DOHH2 (cell line): Measurements from ENCODE around the gene RNF17.

ENCODE experiments used
- EZH2phosphoT487 ChIP-seq: fragments of 200-600 bp; sonication (generic); IDR thresholded peaks from 2 replicates; pipeline ENCODE4 v1.6.1; 2017; ENCODE audit warnings: borderline replicate concordance, mild to moderate bottlenecking, antibody characterized with exemption, low read length, moderate library complexity, mixed read lengths
- TF ChIP-seq, protein P1 (sequence below): fragments of 200-600 bp; sonication (generic); IDR thresholded peaks from one replicate; pipeline ENCODE4 v1.5.1; 2014; ENCODE audit warnings: antibody characterized with exemption, mild to moderate bottlenecking, low read depth, low read length; ENCODE audit not compliant: poor library complexity, severe bottlenecking

DNA sequence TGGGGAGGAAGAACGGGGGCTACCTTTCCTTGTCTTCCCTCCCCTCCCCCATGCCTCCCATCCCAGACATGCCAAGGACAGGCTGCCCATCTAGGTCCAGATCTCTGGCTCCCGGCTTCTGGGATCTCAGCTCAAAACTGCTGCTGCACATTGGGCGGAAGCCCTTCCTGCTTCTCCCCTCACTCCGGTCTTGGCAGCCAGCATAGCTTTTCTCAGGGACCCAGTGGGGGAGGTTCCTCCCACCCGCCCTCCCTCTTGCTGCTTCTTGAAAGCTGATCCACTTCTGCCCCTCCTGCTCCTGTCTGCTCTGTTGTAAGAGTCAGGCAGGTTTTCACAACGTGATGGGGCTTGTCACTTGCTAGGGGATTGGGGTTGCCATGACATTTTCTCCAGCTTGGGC lies 21.7 kb upstream of the RNF17 start:
- TF ChIP-seq, protein P1, sequence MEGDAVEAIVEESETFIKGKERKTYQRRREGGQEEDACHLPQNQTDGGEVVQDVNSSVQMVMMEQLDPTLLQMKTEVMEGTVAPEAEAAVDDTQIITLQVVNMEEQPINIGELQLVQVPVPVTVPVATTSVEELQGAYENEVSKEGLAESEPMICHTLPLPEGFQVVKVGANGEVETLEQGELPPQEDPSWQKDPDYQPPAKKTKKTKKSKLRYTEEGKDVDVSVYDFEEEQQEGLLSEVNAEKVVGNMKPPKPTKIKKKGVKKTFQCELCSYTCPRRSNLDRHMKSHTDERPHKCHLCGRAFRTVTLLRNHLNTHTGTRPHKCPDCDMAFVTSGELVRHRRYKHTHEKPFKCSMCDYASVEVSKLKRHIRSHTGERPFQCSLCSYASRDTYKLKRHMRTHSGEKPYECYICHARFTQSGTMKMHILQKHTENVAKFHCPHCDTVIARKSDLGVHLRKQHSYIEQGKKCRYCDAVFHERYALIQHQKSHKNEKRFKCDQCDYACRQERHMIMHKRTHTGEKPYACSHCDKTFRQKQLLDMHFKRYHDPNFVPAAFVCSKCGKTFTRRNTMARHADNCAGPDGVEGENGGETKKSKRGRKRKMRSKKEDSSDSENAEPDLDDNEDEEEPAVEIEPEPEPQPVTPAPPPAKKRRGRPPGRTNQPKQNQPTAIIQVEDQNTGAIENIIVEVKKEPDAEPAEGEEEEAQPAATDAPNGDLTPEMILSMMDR = no peak
- TF ChIP-seq EZH2phosphoT487 = no peak
